ENCODE results near the gene XAGE3.
"Not testable (repeated sequence)": the region's sequence is repeated elsewhere in the genome, so short reads cannot be mapped to it uniquely, and the experiment has no call there.

Gene XAGE3

DNA sequence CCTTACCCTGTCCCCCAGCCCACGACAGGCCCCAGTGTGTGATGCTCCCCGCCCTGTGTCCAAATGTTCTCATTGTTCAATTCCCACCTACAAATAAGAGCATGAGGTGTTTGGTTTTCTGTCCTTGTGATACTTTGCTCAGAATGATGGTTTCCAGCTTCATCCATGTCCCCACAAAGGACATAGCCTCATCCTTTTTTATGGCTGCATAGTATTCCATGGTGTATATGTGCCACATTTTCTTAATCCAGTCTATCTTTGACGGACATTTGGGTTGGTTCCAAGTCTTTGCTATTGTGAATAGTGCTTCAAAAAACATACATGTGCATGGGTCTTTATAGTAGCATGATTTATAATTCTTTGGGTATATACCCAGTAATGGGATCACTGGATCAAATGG lies 24.3 kb downstream of the XAGE3 start:
- DNase-seq (ENCODE audit: low read depth in 3 of 3), result not testable (repeated sequence)

DNA sequence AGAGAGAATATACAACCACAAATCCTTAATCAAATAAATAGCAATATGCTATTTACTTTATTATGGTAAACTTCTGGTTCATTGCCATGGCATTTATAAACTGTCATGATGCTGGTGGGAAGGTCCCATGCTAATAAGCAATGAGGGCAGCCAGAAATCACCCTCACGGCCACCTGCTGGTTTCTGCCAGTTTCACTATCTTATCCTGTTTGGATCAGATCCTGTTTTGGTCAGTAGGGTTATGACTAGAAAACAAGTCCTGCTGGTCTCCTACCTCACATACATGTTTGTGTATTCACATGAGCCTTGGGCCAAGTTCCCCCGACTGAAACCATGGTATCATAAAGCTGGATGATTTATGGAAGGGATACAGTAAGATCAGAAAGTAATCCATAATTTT lies 28.7 kb downstream of the XAGE3 start:
- DNase-seq (ENCODE audit: low read depth in 3 of 3), result no peak

DNA sequence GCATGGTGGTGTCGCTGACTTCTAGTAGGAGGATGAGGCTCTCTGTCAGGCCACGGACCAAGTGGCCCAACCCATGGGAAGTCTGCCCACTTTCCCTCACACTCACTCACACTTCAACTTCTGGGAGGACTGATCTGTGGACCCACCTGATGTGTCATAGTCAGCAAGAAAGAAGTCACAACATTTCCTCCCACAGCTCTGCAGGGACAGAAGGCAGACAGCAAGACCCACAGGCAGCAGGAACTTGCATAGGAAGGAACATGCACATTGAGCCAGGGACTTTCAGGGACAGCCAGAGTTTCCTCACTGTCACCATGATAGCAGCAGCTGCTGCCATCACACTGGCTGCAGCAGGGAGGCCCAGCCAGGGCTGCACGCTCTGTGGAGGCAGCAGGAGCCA lies 37.3 kb downstream of the XAGE3 start:
- no peak for DNase-seq (ENCODE audit: low read depth in 3 of 3)

- no peak for DNase-seq (ENCODE audit: low read depth in 3 of 3)
Measured at GRCh38 chrX:52824608-52825007, 43.3 kb downstream of the XAGE3 start.

DNA sequence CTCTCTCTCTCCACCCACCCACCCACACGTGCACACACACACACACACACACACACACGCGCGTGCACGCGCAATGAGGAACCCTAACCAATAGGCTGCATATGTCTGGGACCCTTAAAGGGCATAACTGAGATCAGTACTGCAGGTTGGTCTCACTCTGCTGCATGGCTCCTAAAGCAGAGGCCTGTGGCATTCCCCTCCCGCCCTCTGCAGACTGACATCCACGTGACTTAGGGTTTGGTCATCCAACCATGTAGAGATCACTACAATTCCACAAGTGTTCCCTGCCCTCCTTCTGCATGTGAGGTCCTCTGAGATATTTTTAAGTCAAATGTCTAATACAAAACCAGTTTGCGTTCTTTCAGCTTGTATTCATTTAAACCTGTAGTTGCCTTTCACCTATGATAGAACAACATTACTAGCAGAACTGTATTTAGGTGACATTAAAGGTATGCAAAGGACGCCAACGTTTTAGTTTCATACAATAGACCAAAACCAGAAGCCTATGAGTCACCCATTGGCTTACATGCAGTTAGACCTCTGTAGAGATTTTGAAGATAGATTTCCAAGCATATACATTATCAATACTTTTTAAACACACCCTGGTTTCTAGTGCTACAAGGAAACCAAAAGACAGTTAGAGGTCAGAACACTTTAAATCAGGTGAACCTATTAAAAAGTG lies 46.7 kb downstream of the XAGE3 start:
- DNase-seq (ENCODE audit: low read depth in 3 of 3), result no peak

DNA sequence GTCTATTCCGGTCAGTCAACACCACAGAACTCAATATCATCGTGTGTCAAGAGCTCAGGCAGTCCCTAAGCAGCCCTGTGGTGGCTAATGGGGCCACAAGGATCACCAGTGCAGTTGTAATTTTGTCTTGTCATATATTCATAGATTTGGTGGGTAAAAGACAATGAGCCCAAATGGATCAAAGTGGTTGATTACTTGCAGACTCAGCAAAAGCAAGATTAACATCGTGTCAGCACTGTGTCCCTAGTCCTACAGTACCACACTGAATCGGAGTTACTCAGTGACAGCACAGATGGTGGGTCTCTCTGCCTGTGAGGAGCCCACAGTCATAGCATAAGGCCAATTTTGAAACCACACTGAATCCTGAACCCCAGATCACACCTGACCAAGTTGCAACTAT lies 48.1 kb downstream of the XAGE3 start:
- no peak for DNase-seq (ENCODE audit: low read depth in 3 of 3)
